Prostate gland (tissue), 2 donors: ENCODE measurements around the gene CIAPIN1. TPM values are rescaled to one million over a fixed set of nuclear protein-coding genes. Genes with fewer than 3 reads are reported as not detected.

Experiments
- DNase-seq: peaks from one replicate; pipeline ENCODE4 v3.0.0-alpha.2; 2019; ENCODE audit warnings: low spot score
- H3K27ac ChIP-seq, 2 donors: fragments of 200-600 bp; sonication (generic); 2 replicates each; pipeline ENCODE4 v1.5.1; 2017 to 2019
- H3K27me3 ChIP-seq: fragments of 200-600 bp; sonication (generic); replicated peaks from 2 replicates; pipeline ENCODE4 v1.5.1; 2019; ENCODE audit not compliant: insufficient read depth
- H3K36me3 ChIP-seq, 2 donors: fragments of 200-600 bp; sonication (generic); 1 replicate in 1 of 2; 2 replicates in 1 of 2; pipeline versions ENCODE4 v1.5.1 to v1.8.1; 2017 to 2019
- H3K4me1 ChIP-seq: fragments of 200-600 bp; sonication (generic); replicated peaks from 2 replicates; pipeline ENCODE4 v1.5.1; 2019
- H3K4me3 ChIP-seq, 2 donors: fragments of 200-600 bp; sonication (generic); 2 replicates each; pipeline ENCODE4 v1.5.1; 2017 to 2019
- H3K9me3 ChIP-seq: fragments of 200-600 bp; sonication (generic); 2 replicates; pipeline ENCODE4 v1.5.1; 2017
- POLR2A ChIP-seq: fragments of 450-650 bp; IDR thresholded peaks from one replicate; pipeline ENCODE4 v1.6.1; 2016; ENCODE audit warnings: antibody characterized with exemption, mild to moderate bottlenecking
- POLR2AphosphoS5 ChIP-seq: sonication (generic); formaldehyde crosslinking; IDR thresholded peaks from one replicate; pipeline ENCODE4 v1.6.1; 2017; ENCODE audit warnings: antibody characterized with exemption
- WGBS: methylation state at CpG from one replicate; pipeline ENCODE4 v1.1.5; 2018; 5-methylcytosine and 5-hydroxymethylcytosine counted together
- intact Hi-C: fragments of 100-400 bp; cut with DNase I; formaldehyde crosslinking; loops from one replicate; pipeline ENCODE4 v1.14.2; 2022
- total RNA-seq, 2 donors: library from RNA; depleted of rRNA; stranded (reverse); fragments of >200 nt; gene quantifications; one replicate each; pipeline ENCODE4 v1.1.0, GENCODE V29; 2016
- TF ChIP-seq, protein P1 (sequence below), 4 experiments: fragments of 200-600 bp in 2 of 4; fragments of 450-650 bp in 2 of 4; sonication (generic) in 2 of 4; IDR thresholded peaks; 1 replicate in 3 of 4; 2 replicates in 1 of 4; pipeline ENCODE4 v1.5.1; 2016 to 2019; ENCODE audit warnings: antibody characterized with exemption in 4 of 4, mild to moderate bottlenecking in 2 of 4, moderate library complexity in 2 of 4

CIAPIN1 gene
- total RNA-seq, 2 donors from 2014 or later: 20.1 to 40.3 TPM

DNA sequence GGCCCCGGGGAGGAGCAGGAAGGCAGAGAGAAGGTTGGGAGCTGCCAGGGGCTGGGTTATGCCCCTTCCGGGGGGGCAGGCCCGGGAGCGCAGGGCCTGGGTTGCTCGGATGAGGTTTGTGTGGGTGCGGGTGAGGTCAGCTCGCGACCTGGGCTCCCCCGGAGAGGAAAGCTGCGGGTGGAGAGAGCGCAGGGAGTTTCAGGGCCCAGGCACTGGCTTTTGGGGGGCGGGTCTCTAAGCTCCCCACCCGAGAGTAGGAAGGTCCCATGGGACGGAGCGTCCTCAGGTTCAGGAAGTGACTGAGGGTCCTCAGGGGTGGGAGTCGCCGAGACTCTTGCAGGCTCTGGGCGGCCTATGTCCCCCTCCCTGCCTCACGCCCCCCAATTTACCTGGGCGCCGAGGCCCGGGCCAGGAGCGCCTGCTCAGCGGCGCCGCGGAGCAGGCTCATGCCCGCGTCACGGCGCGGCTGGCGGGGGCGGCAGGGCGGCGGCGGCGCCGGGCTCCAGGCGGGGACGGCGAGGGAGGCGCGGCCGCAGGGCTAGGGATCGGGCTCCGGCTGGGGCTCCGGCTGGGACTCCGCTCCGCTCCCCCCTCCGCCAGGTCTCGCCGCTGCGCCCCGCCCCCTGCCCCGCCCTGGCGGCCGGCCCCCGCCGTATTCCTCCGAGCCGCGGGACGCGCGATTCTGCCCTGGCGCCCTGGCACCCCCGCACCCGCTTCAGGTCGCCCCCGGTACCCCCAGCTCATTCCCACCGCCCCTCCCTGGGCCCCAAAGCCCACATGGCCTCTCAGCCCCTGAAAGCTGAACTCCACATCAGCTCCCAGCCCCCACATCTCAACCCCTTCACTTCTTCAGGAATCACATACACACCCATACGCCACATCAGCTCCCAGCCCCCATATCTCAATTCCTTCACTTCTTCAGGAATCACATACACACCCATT lies 39.0 kb upstream of the CIAPIN1 start, which contains the start of gene DOK4:
Gene DOK4, minus strand, starts transcription at position 578 of the 942 bp plus-strand sequence. CDS start 6,986 bp downstream, outside the sequence.
- peak within 1 kb of the TSS; percentile 67 to 68 for H3K4me3 ChIP-seq
- peaks cover 5% of the 10 kb centered on the region for H3K4me1 ChIP-seq
- TF ChIP-seq POLR2A (peak; percentile 10), POLR2AphosphoS5 (no peak)
- 3% methylated on average over 41 of the region's 73 CpGs for WGBS
- no peaks in the 10 kb centered on the region for H3K27me3 ChIP-seq
- intact Hi-C loops: no loop called here
- peak within 1 kb of the TSS; percentile 68 to 71 for H3K27ac ChIP-seq
- H3K36me3 ChIP-seq: no peaks in the 10 kb centered on the region
- peak; percentile 74 for DNase-seq
- no peaks in the 10 kb centered on the region for H3K9me3 ChIP-seq

DNA sequence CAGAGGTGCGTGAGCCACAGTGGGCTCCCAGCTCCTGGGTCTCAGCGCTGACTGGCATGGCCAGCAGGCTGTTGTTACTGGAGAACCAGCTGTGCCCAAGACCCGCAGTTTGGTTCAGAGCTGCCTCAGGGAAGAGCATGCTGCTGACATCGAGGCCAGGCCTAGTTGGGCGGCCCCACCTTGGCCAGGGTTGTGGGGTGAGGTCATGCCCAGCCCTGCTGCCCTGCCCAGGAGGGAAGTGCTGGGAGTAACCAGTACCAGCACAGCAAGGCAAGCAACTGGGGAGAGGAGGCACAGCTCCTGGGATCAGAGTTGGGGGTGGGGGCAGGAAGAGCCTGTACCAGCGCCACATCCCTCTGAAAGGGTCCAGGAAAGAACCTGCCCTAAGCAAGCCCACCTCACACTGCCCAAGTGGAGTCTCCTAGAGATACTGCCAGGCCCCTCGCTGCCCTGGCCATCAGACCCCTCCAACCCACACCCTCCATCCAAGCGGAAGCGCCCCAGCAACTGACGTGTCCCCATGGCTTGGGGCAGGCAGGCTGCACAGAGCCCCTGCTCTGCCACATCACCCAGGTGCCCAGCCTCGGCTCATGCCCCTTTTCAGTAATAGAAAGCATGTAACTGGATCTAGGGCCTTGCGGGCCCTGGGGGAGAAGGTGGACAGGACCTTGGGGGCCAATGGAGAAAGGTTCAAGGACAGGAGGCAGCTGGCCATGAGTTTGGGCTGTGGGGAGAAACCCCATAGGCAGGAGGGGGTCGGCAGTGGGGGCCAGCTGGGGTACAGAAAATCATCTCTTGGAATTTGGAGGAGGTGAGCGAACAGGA lies 38.1 kb upstream of the CIAPIN1 start:
- Histone ChIP-seq H3K27ac (peak overlapping the region; percentile 68 to 71), H3K9me3 (no peaks in the 10 kb centered on the region), H3K36me3 (no peaks in the 10 kb centered on the region), H3K4me3 (peak overlapping the region; percentile 67 to 68), H3K27me3 (no peaks in the 10 kb centered on the region), H3K4me1 (peaks cover 5% of the 10 kb centered on the region)
- DNase-seq: no peak
- TF ChIP-seq POLR2AphosphoS5 (no peak), POLR2A (no peak)
- TF ChIP-seq, protein P1, sequence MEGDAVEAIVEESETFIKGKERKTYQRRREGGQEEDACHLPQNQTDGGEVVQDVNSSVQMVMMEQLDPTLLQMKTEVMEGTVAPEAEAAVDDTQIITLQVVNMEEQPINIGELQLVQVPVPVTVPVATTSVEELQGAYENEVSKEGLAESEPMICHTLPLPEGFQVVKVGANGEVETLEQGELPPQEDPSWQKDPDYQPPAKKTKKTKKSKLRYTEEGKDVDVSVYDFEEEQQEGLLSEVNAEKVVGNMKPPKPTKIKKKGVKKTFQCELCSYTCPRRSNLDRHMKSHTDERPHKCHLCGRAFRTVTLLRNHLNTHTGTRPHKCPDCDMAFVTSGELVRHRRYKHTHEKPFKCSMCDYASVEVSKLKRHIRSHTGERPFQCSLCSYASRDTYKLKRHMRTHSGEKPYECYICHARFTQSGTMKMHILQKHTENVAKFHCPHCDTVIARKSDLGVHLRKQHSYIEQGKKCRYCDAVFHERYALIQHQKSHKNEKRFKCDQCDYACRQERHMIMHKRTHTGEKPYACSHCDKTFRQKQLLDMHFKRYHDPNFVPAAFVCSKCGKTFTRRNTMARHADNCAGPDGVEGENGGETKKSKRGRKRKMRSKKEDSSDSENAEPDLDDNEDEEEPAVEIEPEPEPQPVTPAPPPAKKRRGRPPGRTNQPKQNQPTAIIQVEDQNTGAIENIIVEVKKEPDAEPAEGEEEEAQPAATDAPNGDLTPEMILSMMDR (IDR thresholded peaks at IDR 0.05): no peak
- intact Hi-C loops: no loop called here
- WGBS: 60% methylated on average over 14 of the region's 14 CpGs

DNA sequence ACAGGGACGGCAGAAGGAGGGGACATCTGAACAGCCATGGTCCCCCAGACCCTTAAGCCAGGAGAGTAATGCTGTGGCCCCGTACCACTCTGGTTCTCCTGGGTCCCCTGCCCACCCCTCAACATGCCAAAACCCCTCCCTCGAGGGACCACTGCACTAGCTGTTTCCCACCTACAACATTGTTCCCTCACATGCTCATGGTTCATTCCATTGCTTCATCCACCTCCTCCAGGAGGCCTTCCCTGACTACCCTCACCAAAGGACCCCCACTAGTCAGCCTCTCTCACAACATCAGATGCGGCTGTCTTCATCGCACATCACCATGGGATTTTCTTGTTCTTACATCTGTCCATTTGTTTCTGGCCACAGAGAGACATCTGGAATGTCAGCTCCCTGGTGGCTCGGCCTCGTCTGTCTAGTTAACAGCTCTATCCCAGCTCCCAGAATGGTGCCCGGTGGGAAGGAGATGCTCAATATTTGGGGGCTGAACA lies 37.4 kb upstream of the CIAPIN1 start:
- Histone ChIP-seq H3K4me1 (peaks cover 5% of the 10 kb centered on the region), H3K27ac (no peak overlapping the region)
- intact Hi-C loops: no loop called here

DNA sequence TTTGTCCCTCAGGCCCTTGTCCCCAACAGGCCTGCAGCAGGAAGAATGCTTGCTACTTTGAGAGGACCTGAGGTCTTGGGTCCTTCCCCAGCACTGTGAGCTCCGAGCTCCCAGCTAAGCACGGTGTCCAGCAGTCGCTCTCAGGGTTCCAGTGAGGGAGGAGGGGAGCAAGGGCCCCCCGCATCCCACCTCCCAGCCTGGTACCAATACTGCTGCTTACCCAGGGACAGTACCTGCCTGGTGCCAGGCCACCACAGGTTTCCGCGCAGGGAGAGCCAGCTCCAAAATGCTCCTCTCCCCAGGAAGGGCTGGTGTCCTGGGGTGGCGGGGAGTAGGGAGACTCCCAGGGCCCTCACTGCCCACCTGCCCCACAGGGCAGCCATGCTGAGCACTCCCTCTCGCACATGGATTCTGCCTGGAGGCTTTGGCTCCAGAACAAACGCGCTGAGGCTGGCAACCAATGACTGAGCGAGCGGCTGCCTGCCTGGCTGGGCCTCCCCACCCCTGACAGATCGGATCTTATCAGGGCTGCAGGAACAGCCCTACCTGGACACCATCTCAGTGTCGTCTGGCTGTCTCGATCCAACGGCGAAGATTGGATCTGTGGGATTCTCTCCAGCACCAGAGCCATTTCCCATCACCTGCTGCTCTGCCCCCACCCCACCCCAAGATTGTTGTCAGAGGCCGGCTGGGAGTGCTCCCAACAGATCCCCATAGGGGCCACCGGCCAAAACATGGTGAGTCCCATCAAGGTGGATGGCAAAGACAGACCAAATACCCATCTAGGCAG lies 36.7 kb upstream of the CIAPIN1 start:
- peaks cover 5% of the 10 kb centered on the region for H3K4me1 ChIP-seq
- no peak overlapping the region for H3K27ac ChIP-seq
- WGBS: 29% methylated on average over 19 of the region's 19 CpGs
- H3K36me3 ChIP-seq: no peaks in the 10 kb centered on the region
- H3K9me3 ChIP-seq: no peaks in the 10 kb centered on the region
- intact Hi-C loops: no loop called here
- H3K27me3 ChIP-seq: no peaks in the 10 kb centered on the region
- TF ChIP-seq POLR2A: no peak
- TF ChIP-seq POLR2AphosphoS5: peak; percentile 19
- peak; percentile 43 for DNase-seq
- no peak overlapping the region for H3K4me3 ChIP-seq

More for the DNA sequence above, 37.4 kb upstream of the CIAPIN1 start:
- Histone ChIP-seq H3K9me3 (no peaks in the 10 kb centered on the region), H3K36me3 (no peaks in the 10 kb centered on the region), H3K27me3 (no peaks in the 10 kb centered on the region), H3K4me3 (no peak overlapping the region)
- no peak for DNase-seq
- 81% methylated on average over 8 of the region's 8 CpGs for WGBS
- no peak for TF ChIP-seq POLR2A
- TF ChIP-seq, protein P1 (IDR thresholded peaks at IDR 0.05): no peak
- TF ChIP-seq POLR2AphosphoS5: no peak

DNA sequence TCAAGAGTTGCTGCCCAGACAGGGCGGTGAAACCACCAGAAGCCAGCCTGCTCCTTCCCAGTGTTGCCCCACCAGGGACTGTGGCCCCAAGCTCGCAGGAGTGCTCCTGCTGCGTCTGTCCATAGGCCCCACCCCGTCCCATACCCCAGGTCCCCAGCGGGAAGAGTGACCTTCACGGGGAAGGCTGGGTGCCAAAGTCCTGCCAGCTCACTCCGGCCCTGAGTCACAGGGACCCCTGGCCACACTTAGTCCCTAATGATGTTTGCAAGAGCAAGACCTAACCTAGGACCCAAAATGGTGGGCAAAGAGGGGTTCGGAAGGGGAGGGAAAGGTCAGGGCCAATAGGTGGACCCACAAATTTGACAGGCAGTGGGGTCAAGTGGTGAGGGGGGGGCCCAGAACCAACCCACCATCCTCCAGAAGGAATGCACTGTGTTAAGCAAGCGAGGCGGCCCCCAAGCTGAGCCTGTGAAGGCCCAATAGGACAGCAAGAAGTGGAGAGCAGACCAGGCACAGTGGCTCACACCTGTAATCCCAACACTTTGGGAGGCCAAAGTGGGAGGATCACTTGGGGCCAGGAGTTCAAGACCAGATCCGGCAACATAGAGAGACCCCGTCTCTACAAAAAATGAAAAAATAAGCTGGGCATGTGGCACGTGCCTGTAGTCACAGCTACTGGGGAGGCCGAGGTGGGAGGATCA lies 35.8 kb upstream of the CIAPIN1 start:
- no peaks in the 10 kb centered on the region for H3K36me3 ChIP-seq
- H3K27me3 ChIP-seq: no peaks in the 10 kb centered on the region
- DNase-seq: no peak
- H3K27ac ChIP-seq: no peak overlapping the region
- H3K9me3 ChIP-seq: no peaks in the 10 kb centered on the region
- 75% methylated on average over 14 of the region's 14 CpGs for WGBS
- intact Hi-C loops: no loop called here
- no peak overlapping the region for H3K4me3 ChIP-seq
- no peak for TF ChIP-seq POLR2AphosphoS5
- TF ChIP-seq POLR2A: no peak
- TF ChIP-seq, protein P1 (IDR thresholded peaks at IDR 0.05): no peak
- peaks cover 5% of the 10 kb centered on the region for H3K4me1 ChIP-seq
